ENCODE measurements around the gene SLC15A3. TPM values are rescaled to one million over a fixed set of nuclear protein-coding genes. Genes with fewer than 3 reads are reported as not detected.
A peak's percentile ranks its signal among the peaks of the same experiment; 100 is the strongest.

The SLC15A3 gene
- total and polyA plus RNA-seq, 7 experiments from 2014 or later = 0.85 to 101 (median 10.2) TPM

GRCh38 chr11:60959431-60959830, 7.5 kb upstream of the SLC15A3 start:
- ChIA-PET CTCF (interaction anchor here (1.1 kb wide), 1 partner anchor 10 kb away, joined by 4 read pairs; no protein-coding TSS in a partner anchor), POLR2A (interaction anchor here (1.3 kb wide), 1 partner anchor 13 kb away, joined by 4 read pairs; no protein-coding TSS in a partner anchor)
- H3K4me3 Mint-ChIP-seq = no peak overlapping the region
- Histone ChIP-seq H3K4me1 (ENCODE audit: control insufficient read depth in 2 of 2, insufficient read depth in 2 of 2, low read length in 2 of 2) (no peaks in the 10 kb centered on the region), H3K9me3 (ENCODE audit: control insufficient read depth in 2 of 3, low read length in 3 of 3) (no peaks in the 10 kb centered on the region), H3K27me3 (ENCODE audit: control insufficient read depth in 2 of 2, insufficient read depth in 2 of 2, low read length in 2 of 2) (no peaks in the 10 kb centered on the region), H3K27ac (ENCODE audit: low read depth, low read length) (no peak overlapping the region), H3K36me3 (ENCODE audit: control insufficient read depth in 2 of 3, insufficient read depth in 3 of 3, low read length in 3 of 3) (no peaks in the 10 kb centered on the region), H3K4me3 (ENCODE audit: low read length) (no peak overlapping the region)
- intact Hi-C loops (cut with micrococcal nuclease) = no loop called here
- H3K27me3 Mint-ChIP-seq = peaks cover 0 to 48% (median 0%) of the 10 kb centered on the region in 5 donors
- peaks cover 0 to 6% (median 4%) of the 10 kb centered on the region in 7 donors for H3K4me1 Mint-ChIP-seq
- H3K36me3 Mint-ChIP-seq = no peaks in the 10 kb centered on the region
- no peak for DNase-seq
- no peak for ATAC-seq
- H3K9me3 Mint-ChIP-seq = peaks cover 0 to 3% (median 0%) of the 10 kb centered on the region in 11 donors
- H3K27ac Mint-ChIP-seq = no peak overlapping the region

DNA sequence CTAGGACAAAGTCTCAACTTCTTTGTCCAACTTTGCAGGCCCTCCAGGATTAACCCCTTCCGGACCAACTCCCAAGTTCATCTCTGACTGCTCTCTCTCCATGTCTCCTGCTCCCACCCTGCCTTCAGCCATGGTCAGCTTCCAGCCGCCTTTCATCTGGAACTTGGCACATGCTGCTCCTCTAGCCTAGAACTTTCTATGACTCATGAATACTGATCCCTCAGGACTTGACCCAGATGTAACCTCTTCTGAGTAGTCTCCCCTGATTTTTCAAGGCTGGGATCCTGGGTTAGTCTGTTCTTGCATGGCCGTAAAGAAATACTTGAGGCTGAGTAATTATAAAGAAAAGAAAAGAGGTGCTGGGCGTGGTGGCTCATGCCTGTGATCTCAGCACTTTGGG, 5.2 kb upstream of the SLC15A3 start:
- Mint-ChIP-seq H3K27ac (peak overlapping the region in 1 of 9 donors; percentile 48), H3K9me3 (peaks cover 0 to 3% (median 0%) of the 10 kb centered on the region in 11 donors), H3K36me3 (peaks cover 0 to 2% (median 0%) of the 10 kb centered on the region in 5 donors), H3K27me3 (peaks cover 0 to 52% (median 0%) of the 10 kb centered on the region in 5 donors), H3K4me3 (no peak overlapping the region), H3K4me1 (peaks cover 9 to 24% (median 17%) of the 10 kb centered on the region in 7 donors)
- POLR2A ChIA-PET = no interaction called here
- DNase-seq (no peak), ATAC-seq (no peak)
- intact Hi-C loops (cut with micrococcal nuclease) = no loop called here
- Histone ChIP-seq H3K4me1 (ENCODE audit: control insufficient read depth in 2 of 2, insufficient read depth in 2 of 2, low read length in 2 of 2) (peaks cover 0 to 11% of the 10 kb centered on the region in 2 donors), H3K9me3 (ENCODE audit: control insufficient read depth in 2 of 3, low read length in 3 of 3) (no peaks in the 10 kb centered on the region), H3K36me3 (ENCODE audit: control insufficient read depth in 2 of 3, insufficient read depth in 3 of 3, low read length in 3 of 3) (no peaks in the 10 kb centered on the region), H3K4me3 (ENCODE audit: low read length) (no peak overlapping the region), H3K27ac (ENCODE audit: low read depth, low read length) (no peak overlapping the region), H3K27me3 (ENCODE audit: control insufficient read depth in 2 of 2, insufficient read depth in 2 of 2, low read length in 2 of 2) (no peaks in the 10 kb centered on the region)
- CTCF ChIA-PET = no interaction called here

GRCh38 chr11:60955571-60955970, 3.6 kb upstream of the SLC15A3 start:
- Histone ChIP-seq H3K27ac (ENCODE audit: low read depth, low read length) (no peak overlapping the region), H3K4me1 (ENCODE audit: control insufficient read depth in 2 of 2, insufficient read depth in 2 of 2, low read length in 2 of 2) (peaks cover 0 to 18% of the 10 kb centered on the region in 2 donors), H3K27me3 (ENCODE audit: control insufficient read depth in 2 of 2, insufficient read depth in 2 of 2, low read length in 2 of 2) (no peaks in the 10 kb centered on the region), H3K9me3 (ENCODE audit: control insufficient read depth in 2 of 3, low read length in 3 of 3) (no peaks in the 10 kb centered on the region), H3K36me3 (ENCODE audit: control insufficient read depth in 2 of 3, insufficient read depth in 3 of 3, low read length in 3 of 3) (no peaks in the 10 kb centered on the region), H3K4me3 (ENCODE audit: low read length) (no peak overlapping the region)
- peaks cover 0 to 2% (median 0%) of the 10 kb centered on the region in 5 donors for H3K36me3 Mint-ChIP-seq
- H3K9me3 Mint-ChIP-seq = peaks cover 0 to 3% (median 0%) of the 10 kb centered on the region in 11 donors
- ChIA-PET POLR2A (no interaction called here), CTCF (interaction anchor here (0.6 kb wide), 1 partner anchor 22 kb away, joined by 4 read pairs; no protein-coding TSS in a partner anchor)
- H3K4me3 Mint-ChIP-seq = no peak overlapping the region
- DNase-seq (peak in 1 of 9 donors; percentile 22), ATAC-seq (no peak)
- H3K4me1 Mint-ChIP-seq = peaks cover 16 to 27% (median 23%) of the 10 kb centered on the region in 7 donors
- H3K27me3 Mint-ChIP-seq = peaks cover 0 to 48% (median 0%) of the 10 kb centered on the region in 5 donors
- intact Hi-C loops (cut with micrococcal nuclease) = no loop called here
- H3K27ac Mint-ChIP-seq = peak overlapping the region in 5 of 9 donors; percentile 45 to 76 (median 68)

DNA sequence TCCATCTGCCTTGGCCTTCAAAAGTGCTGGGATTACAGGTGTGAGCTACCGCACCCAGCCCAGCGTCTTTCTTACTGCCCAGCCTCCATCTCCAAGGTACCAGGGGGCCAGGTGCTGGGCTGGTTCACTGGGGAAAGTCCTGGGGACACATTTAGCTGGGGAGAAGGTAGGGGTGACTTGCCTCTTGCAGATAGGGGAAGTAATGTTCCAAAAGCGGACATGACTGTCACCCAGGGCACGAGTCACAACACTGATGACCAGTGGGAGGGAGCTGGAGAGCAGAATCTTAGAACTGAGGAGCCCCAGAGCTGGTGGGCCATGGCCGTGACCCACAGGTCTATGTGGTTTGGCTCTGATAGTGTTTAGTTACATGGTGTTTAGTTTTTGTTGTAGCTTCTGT, 2.4 kb upstream of the SLC15A3 start:
- H3K9me3 ChIP-seq (ENCODE audit: control insufficient read depth in 2 of 3, low read length in 3 of 3) = no peaks in the 10 kb centered on the region
- POLR2A ChIA-PET = interaction anchor here (0.6 to 4.5 kb wide), 3 partner anchors 16 to 835 kb away, joined by 3 to 16 read pairs (median 3); partner anchors contain the start of gene CD6
- no peak overlapping the region for H3K27ac ChIP-seq (ENCODE audit: low read depth, low read length)
- H3K27ac Mint-ChIP-seq = peak overlapping the region in 4 of 9 donors; percentile 5 to 94 (median 58)
- H3K36me3 ChIP-seq (ENCODE audit: control insufficient read depth in 2 of 3, insufficient read depth in 3 of 3, low read length in 3 of 3) = no peaks in the 10 kb centered on the region
- no peaks in the 10 kb centered on the region for H3K27me3 ChIP-seq (ENCODE audit: control insufficient read depth in 2 of 2, insufficient read depth in 2 of 2, low read length in 2 of 2)
- H3K4me3 ChIP-seq (ENCODE audit: low read length) = no peak overlapping the region
- H3K36me3 Mint-ChIP-seq = peaks cover 0 to 2% (median 0%) of the 10 kb centered on the region in 5 donors
- no peak overlapping the region for H3K4me3 Mint-ChIP-seq
- ATAC-seq = peak; percentile 44
- H3K4me1 Mint-ChIP-seq = peaks cover 16 to 37% (median 29%) of the 10 kb centered on the region in 7 donors
- peaks cover 0 to 46% (median 0%) of the 10 kb centered on the region in 5 donors for H3K27me3 Mint-ChIP-seq
- CTCF ChIA-PET = interaction anchor here (0.9 kb wide), 1 partner anchor 16 kb away, joined by 4 read pairs; no protein-coding TSS in a partner anchor
- no peak for DNase-seq
- H3K4me1 ChIP-seq (ENCODE audit: control insufficient read depth in 2 of 2, insufficient read depth in 2 of 2, low read length in 2 of 2) = peaks cover 0 to 21% of the 10 kb centered on the region in 2 donors
- intact Hi-C loops (cut with micrococcal nuclease) = no loop called here
- peaks cover 0 to 3% (median 0%) of the 10 kb centered on the region in 11 donors for H3K9me3 Mint-ChIP-seq

DNA sequence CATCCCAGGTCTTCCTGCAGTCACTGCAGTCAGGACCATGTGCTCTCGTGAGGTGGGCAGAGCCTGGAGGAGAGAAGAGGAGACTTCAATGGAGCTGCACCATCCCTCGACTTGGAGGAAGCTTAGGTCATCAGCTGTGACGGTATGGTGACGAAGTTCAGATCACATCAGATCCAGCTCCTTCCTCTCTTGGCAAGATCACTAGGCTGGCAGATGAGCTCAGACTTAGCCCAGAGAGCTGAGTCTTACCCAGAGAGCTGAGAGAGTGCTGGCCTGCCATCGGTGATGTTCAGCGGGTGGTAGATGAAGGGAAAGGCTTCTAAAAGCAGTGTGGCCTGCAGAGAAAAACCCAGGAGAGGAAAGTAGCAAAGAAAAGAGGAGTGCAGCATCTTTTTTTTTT, 1.8 kb upstream of the SLC15A3 start:
- H3K9me3 ChIP-seq (ENCODE audit: control insufficient read depth in 2 of 3, low read length in 3 of 3) = no peaks in the 10 kb centered on the region
- peak overlapping the region in 8 of 9 donors; percentile 66 to 97 (median 94) for H3K27ac Mint-ChIP-seq
- CTCF ChIA-PET = interaction anchor here (0.9 kb wide), 1 partner anchor 16 kb away, joined by 4 read pairs; no protein-coding TSS in a partner anchor
- peak; percentile 58 for ATAC-seq
- peaks cover 0 to 2% (median 0%) of the 10 kb centered on the region in 5 donors for H3K36me3 Mint-ChIP-seq
- peaks cover 16 to 40% (median 33%) of the 10 kb centered on the region in 7 donors for H3K4me1 Mint-ChIP-seq
- no peak overlapping the region for H3K27ac ChIP-seq (ENCODE audit: low read depth, low read length)
- no peaks in the 10 kb centered on the region for H3K27me3 ChIP-seq (ENCODE audit: control insufficient read depth in 2 of 2, insufficient read depth in 2 of 2, low read length in 2 of 2)
- H3K4me3 Mint-ChIP-seq = no peak overlapping the region
- H3K27me3 Mint-ChIP-seq = peaks cover 0 to 50% (median 0%) of the 10 kb centered on the region in 5 donors
- intact Hi-C loops (cut with micrococcal nuclease) = loop anchor here in 1 of 2 donors (2.0 kb wide), 1 partner anchor 113 kb away; no protein-coding TSS in a partner anchor
- peaks cover 0 to 21% of the 10 kb centered on the region in 2 donors for H3K4me1 ChIP-seq (ENCODE audit: control insufficient read depth in 2 of 2, insufficient read depth in 2 of 2, low read length in 2 of 2)
- H3K4me3 ChIP-seq (ENCODE audit: low read length) = no peak overlapping the region
- POLR2A ChIA-PET = interaction anchor here (0.6 to 4.5 kb wide), 5 partner anchors 17 to 836 kb away, joined by 3 to 16 read pairs (median 3); partner anchors contain the start of gene CD6
- no peak for DNase-seq
- H3K9me3 Mint-ChIP-seq = peaks cover 0 to 3% (median 0%) of the 10 kb centered on the region in 11 donors
- no peaks in the 10 kb centered on the region for H3K36me3 ChIP-seq (ENCODE audit: control insufficient read depth in 2 of 3, insufficient read depth in 3 of 3, low read length in 3 of 3)

GRCh38 chr11:60952742-60953170, 780 bp upstream of the SLC15A3 start:
- peak overlapping the region in 8 of 9 donors; percentile 81 to 97 (median 96) for H3K27ac Mint-ChIP-seq
- DNase-seq = no peak
- H3K36me3 Mint-ChIP-seq = peaks cover 0 to 4% (median 0%) of the 10 kb centered on the region in 5 donors
- H3K27me3 ChIP-seq (ENCODE audit: control insufficient read depth in 2 of 2, insufficient read depth in 2 of 2, low read length in 2 of 2) = no peaks in the 10 kb centered on the region
- intact Hi-C loops (cut with micrococcal nuclease) = loop anchor here in 1 of 2 donors (1.0 to 2.0 kb wide), 2 partner anchors 37 to 112 kb away; no protein-coding TSS in a partner anchor
- H3K27ac ChIP-seq (ENCODE audit: low read depth, low read length) = peak overlapping the region; percentile 67
- H3K4me1 ChIP-seq (ENCODE audit: control insufficient read depth in 2 of 2, insufficient read depth in 2 of 2, low read length in 2 of 2) = peaks cover 0 to 21% of the 10 kb centered on the region in 2 donors
- peaks cover 0 to 1% (median 0%) of the 10 kb centered on the region in 11 donors for H3K9me3 Mint-ChIP-seq
- H3K4me1 Mint-ChIP-seq = peaks cover 16 to 44% (median 40%) of the 10 kb centered on the region in 7 donors
- ChIA-PET POLR2A (interaction anchor here (0.6 to 4.5 kb wide), 3 partner anchors 18 to 106 kb away, joined by 3 to 16 read pairs (median 3); partner anchors contain the start of gene CD6), CTCF (no interaction called here)
- peak overlapping the region; percentile 83 to 96 (median 90) for H3K4me3 Mint-ChIP-seq
- no peaks in the 10 kb centered on the region for H3K9me3 ChIP-seq (ENCODE audit: control insufficient read depth in 2 of 3, low read length in 3 of 3)
- H3K4me3 ChIP-seq (ENCODE audit: low read length) = peak overlapping the region; percentile 58
- peaks cover 0 to 47% (median 0%) of the 10 kb centered on the region in 5 donors for H3K27me3 Mint-ChIP-seq
- ATAC-seq = no peak
- H3K36me3 ChIP-seq (ENCODE audit: control insufficient read depth in 2 of 3, insufficient read depth in 3 of 3, low read length in 3 of 3) = no peaks in the 10 kb centered on the region
